ENCODE measurements around the gene DSCAML1.

The DSCAML1 gene

GRCh38 chr11:117697319-117697718 lies 99.7 kb downstream of the DSCAML1 start:
- DNase-seq (ENCODE audit: low read depth in 3 of 3), result no peak

GRCh38 chr11:117696540-117696939 lies 100.5 kb downstream of the DSCAML1 start:
- no peak for DNase-seq (ENCODE audit: low read depth in 3 of 3)

- DNase-seq (ENCODE audit: low read depth in 3 of 3), result no peak
Observed at GRCh38 chr11:117693344-117693743, 103.7 kb downstream of the DSCAML1 start.

- DNase-seq (ENCODE audit: low read depth in 3 of 3), result no peak
Observed at GRCh38 chr11:117691516-117691915, 105.5 kb downstream of the DSCAML1 start.

DNA sequence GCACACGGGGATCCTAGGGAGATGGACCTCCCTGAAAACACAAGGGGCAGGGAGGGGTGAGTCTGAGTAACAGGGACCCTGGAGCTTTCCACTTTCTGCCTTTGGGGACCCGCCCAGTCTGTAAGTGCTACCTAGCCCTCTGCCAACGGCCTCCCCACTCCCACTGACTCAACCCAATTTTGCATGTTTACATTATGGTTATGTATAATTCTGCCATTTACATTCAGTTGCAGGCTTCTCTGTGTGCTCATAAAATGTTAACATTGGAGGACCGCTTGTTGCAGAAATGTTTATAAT lies 105.8 kb downstream of the DSCAML1 start:
- DNase-seq (ENCODE audit: low read depth in 3 of 3), result no peak

DNA sequence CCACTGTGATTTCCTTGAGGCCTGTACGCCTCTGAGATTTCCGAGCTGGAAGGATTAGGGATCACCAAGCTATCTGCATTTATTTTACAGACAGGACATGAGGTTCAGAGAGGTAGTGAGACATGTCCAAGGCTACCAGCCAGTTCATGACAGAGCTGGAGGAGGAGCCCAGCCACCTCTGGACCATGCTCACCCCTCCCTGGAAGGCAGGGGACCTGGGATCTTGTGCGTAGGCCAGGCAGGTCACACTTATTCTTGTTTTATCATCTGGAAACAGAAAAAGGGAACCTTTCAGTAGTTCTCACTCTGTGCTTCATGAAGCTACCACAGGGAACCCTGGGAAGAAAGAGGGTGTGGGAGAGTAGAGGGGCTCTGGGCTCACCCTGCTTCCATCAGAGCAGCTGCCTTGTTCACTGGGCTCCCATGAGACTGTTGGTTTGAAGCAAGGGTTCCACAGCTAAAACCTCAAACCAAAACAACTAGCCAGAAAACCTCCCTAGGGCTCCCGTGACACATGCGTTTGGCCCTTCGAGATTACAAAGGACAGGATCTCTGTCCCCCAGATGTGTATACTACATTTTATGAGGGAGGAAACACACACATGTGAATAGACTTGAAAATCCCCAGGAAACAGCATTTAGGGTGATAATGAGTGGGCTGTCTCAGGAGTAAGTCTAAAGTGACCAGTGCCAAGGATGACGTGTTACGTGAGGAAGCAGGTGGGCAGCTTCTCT lies 106.4 kb downstream of the DSCAML1 start:
- no peak for DNase-seq (ENCODE audit: low read depth in 3 of 3)

GRCh38 chr11:117688255-117688797 lies 108.7 kb downstream of the DSCAML1 start:
- no peak for DNase-seq (ENCODE audit: low read depth in 3 of 3)

DNA sequence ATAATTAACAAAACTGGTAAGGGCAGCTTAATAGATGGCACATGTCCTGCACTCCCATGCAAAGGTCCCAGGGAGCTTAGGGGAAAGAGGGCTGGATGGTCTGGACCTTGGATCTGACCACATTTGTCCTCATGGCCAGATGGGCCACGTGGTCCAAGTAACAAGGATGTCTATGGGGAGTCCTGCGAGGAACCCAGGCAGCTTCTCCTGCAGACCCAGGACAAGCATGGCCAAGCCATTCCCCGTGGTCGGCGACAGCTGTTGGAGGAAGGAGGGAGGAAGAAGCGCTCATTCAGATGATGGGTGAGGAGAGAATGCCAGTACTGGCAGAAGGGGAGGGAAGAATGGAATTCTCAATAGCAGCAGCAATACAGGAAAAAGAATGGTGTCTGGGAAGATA lies 109.2 kb downstream of the DSCAML1 start:
- DNase-seq (ENCODE audit: low read depth in 3 of 3), result no peak

- no peak for DNase-seq (ENCODE audit: low read depth in 3 of 3)
Observed at GRCh38 chr11:117686711-117687110, 110.3 kb downstream of the DSCAML1 start.

GRCh38 chr11:117685566-117685965 lies 111.5 kb downstream of the DSCAML1 start:
- DNase-seq (ENCODE audit: low read depth in 3 of 3), result no peak

- no peak for DNase-seq (ENCODE audit: low read depth in 3 of 3)
Observed at GRCh38 chr11:117684731-117685130, 112.3 kb downstream of the DSCAML1 start.

DNA sequence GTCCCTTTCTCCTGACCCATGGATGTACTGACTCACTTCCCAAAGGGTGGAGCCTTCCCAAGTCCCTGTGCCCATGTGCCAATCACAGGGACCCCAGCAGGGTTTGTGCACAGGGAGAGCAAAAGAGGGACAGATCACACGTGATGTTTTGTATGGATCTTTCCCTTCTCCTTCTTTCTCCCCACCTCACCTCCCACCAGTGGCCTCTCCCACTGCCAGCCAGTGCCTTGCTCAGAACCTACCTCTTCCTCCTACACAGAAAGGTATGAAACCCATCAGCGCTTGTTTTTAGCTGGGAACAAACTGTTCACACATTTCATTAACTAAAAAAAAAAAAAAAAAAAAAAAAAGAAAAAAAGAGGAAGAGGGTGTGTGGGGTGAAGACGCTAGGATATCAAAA lies 112.9 kb downstream of the DSCAML1 start:
- no peak for DNase-seq (ENCODE audit: low read depth in 3 of 3)

GRCh38 chr11:117681438-117681837 lies 115.6 kb downstream of the DSCAML1 start:
- DNase-seq (ENCODE audit: low read depth in 3 of 3), result no peak

DNA sequence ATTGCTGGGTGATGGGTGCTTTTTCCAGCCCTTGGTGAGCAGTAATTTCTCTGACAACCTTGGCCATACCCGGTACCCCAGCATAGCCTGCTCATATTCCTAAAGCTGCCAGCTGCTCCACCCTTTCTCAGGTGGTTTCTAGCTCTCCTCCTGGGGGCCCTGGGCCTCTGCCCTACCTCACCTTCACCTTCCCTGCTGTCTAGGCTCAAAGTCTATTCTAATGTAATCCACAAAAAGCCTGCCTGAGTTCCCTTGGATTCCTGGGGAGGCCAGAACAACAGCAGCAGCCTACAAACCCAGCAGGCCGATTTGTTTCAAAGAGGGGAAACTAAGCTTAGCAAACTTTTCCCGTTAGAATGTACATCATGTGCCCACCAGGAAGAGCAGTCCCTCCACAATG lies 117.6 kb downstream of the DSCAML1 start:
- no peak for DNase-seq (ENCODE audit: low read depth in 3 of 3)

DNA sequence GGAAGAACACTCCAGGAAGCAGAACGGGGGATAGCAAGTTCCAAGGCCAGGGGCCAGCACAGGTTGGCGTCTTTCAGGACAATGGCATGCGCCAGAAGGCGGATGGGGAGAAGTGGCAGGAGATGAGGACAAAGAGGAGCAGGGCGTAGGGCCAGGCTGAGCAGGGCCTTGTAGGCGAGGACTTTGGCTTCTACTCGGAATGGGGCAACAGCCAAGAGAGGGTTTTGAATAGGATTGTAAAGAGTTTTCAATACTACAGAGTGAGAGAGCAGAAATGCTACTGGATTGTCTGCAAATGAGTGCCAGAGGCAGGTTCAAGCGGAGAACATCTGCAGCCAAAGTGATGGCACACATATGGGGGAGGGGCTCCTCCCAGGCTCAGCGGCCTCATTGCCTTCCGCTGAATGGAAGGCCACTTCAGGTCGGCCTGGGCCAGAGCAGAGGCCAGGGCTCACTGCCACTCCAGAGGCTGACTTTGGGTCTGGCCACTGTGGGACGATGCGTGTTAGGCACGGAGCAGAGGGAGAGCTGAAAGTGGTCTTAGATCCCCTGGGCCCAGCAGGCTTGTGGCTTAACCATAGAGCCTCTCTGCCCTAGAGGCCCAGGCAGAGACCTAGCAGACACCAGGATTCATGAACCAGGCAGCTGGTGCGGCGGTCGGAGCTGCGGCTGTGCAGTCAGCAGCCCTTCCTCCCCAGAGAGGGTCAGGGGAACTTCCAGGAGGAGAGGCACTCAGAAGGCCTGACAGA lies 118.2 kb downstream of the DSCAML1 start:
- DNase-seq (ENCODE audit: low read depth in 3 of 3), result no peak

DNA sequence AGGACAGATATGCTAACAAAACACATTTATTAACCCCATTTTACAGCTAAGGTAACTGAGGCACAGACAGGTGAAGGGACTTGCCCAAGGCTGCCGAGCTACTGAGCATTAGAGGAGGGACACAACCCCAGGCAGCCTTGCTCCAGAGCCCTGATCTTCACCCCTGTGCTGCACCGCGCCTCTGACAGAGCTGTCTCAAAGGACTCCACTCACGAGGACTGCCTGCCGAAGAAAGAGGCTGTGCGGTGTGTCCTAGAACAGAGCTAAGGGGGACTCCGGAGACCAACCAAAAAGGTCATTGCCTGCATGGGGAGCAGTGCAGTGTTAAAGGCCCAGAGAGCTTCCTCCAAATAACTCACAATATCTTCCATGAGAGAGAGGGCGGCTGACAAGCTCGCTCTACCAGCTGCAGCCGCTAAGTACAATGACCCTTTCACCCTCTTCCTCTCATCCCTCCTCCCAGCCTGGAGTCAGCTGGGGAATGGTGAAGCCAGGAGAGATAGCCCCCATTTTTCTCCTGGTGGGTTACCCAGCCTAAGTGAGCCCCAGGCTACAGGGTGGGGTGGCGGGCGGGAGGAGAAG lies 119.2 kb downstream of the DSCAML1 start:
- DNase-seq (ENCODE audit: low read depth in 3 of 3), result no peak

- no peak for DNase-seq (ENCODE audit: low read depth in 3 of 3)
Observed at GRCh38 chr11:117676501-117676900, 120.5 kb downstream of the DSCAML1 start.

GRCh38 chr11:117673602-117674001 lies 123.4 kb downstream of the DSCAML1 start:
- no peak for DNase-seq (ENCODE audit: low read depth in 3 of 3)

- DNase-seq (ENCODE audit: low read depth in 3 of 3), result no peak
Observed at GRCh38 chr11:117671370-117671769, 125.6 kb downstream of the DSCAML1 start.

- no peak for DNase-seq (ENCODE audit: low read depth in 3 of 3)
Observed at GRCh38 chr11:117670924-117671323, 126.1 kb downstream of the DSCAML1 start.

GRCh38 chr11:117670443-117670842 lies 126.6 kb downstream of the DSCAML1 start:
- DNase-seq (ENCODE audit: low read depth in 3 of 3), result no peak

- no peak for DNase-seq (ENCODE audit: low read depth in 3 of 3)
Observed at GRCh38 chr11:117669616-117670015, 127.4 kb downstream of the DSCAML1 start.

DNA sequence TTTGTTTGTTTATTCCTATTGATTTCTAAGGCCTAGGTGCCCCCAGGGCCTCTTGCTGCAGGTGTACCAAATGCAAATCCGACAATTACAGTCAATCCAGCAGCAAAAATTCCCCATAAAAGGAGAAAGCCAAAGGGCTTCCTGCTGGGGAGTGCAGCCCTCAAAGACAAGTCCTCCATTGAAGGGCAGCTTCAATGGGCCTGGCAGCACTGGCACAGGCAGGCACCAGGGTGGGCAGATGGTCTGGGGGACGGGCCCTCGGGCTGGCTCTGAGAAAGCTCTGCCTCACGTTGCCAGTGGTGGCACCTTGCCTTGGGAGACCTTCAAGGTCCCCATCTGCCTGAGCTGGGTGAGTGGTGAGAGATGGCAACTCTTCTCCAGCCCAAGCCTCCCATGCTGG lies 128.0 kb downstream of the DSCAML1 start:
- DNase-seq (ENCODE audit: low read depth in 3 of 3), result no peak
